GM12875 (cell line): ENCODE results near the gene NOVA2.

ENCODE experiments used
- H3K4me3 ChIP-seq: one replicate; pipeline ENCODE4 v1.5.1; 2011; ENCODE audit warnings: low read depth, low read length, control low read depth
- CTCF ChIP-seq: IDR thresholded peaks from 2 replicates; pipeline ENCODE4 v1.5.1; 2011; ENCODE audit warnings: low read depth, mild to moderate bottlenecking, control low read depth, inconsistent platforms, low read length, moderate library complexity, borderline replicate concordance; ENCODE audit not compliant: insufficient read depth

The NOVA2 gene

DNA sequence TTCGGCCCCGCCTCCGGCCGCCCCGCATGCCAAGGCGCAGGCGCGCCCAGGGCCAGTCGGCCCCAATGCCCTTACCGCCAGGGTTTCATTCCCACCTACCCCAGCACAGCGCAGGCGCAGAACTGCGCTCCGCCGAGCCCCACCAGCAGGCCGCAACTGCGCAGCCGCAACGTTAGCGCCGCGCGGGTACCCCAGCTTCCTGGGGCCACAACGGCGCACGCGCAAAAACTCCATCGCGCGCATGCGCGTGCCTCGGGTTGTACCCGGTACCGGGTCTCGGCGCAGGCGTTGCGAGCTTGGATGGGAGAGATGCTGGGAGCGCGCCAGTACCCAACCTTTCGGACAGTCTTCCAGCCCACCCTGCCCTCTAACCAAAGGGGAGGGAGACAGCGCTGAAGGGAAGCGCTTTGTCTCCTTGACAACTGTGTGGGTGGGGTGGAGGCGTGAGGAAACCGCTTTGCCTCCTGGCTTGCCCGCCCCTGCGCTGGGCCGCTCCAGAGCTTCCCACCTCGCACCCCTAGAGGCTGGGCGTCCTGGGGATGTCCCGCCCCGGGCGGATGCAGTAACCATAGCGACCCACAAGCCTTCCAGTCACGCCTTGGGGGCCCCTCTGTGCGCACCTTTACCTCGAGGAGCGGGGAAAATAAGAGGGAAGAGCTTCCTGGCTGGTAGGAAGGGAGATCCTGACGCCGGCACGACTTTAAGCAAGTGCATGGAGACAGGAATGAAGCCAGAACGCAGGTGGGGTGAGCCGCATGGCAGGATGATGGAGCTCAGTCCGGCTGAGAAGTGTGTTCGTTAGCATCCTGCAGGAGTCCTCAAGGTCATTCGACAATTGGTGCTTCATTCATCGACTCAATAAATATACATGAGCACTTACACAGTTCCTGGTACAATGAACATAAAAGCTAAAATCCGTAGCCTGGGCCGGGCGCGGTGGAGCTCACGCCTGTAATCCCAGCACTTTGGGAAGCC is 70.7 kb downstream of the NOVA2 start:
- peak overlapping the region; percentile 63 for H3K4me3 ChIP-seq
- TF ChIP-seq CTCF: no peak

DNA sequence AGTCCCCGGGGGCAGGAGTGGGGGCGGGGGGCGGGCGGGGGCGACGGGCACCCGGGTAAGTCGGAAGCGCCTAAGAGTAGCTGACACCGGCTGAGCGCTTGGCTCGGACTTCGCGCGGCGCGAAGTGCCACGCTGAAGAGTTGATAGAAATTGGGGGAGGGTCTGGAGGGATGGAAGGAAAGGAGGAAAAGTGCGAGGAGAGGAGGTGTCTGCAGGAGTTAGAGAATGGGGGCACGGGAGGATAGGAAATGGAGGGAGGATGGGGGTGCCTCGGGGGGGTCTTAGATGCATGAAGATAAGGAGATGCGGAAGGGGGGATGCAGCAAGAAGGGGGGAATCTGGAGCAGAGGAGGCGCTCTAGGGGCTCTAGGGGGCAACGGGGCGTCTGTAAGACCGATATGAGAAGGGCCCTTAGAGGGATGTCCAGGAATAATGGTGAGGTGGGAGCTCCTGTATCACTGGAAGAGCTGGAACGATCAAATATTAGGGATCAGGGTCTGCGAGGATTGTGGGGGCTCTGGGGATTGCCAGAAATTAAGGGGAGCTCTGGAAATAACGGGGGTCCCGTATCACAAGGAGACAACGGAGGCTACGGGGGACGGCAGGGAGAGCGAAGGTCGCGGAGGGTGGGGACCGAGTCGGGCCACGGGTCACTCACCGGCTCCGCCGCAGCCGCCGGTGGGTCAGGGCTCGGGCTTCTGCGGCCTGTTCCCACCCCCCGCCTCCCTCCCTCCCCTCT is 71.6 kb downstream of the NOVA2 start, which contains the start of gene MYPOP:
TSS of gene MYPOP (minus strand) at position 702 of the 739 bp plus-strand sequence. CDS start 840 bp downstream, outside the sequence.
- peak within 1 kb of the TSS; percentile 63 for H3K4me3 ChIP-seq
- no peak for TF ChIP-seq CTCF

DNA sequence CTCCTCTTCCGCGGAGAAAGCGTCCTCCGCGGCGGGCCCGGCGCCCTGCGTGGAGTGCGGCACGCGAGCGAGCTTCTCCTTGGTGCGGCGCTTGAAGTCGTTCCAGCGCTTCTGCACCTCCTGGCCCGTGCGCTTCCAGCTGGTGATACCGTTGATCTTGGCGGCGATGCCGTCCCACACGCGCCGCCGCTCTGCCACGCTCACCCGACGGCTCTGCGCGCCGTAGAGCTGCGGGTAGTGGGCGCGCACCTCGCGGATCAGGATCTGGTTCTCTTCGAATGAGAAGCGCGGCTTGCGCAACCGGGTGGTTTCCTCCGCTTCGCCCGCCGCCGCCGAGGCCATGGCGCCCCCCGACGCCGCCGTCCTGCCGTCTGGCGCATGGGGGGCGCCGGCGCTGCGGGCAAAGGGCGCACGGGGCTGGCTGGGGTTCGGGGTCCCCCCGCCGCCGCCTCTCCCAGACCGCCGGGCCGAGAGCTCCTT is 72.2 kb downstream of the NOVA2 start:
- TF ChIP-seq CTCF: no peak
- H3K4me3 ChIP-seq: peak overlapping the region; percentile 63

- H3K4me3 ChIP-seq: peak overlapping the region; percentile 63
- no peak for TF ChIP-seq CTCF
Observed at GRCh38 chr19:45900738-45901431, 72.8 kb downstream of the NOVA2 start.

- H3K4me3 ChIP-seq: no peak overlapping the region
- no peak for TF ChIP-seq CTCF
Observed at GRCh38 chr19:45899919-45900589, 73.6 kb downstream of the NOVA2 start.

- no peak for TF ChIP-seq CTCF
- no peak overlapping the region for H3K4me3 ChIP-seq
Observed at GRCh38 chr19:45899253-45899652, 74.4 kb downstream of the NOVA2 start.
